ENCODE measurements around the gene PKNOX2. TPM values are rescaled to one million over a fixed set of nuclear protein-coding genes. Genes with fewer than 3 reads are reported as not detected.

Gene PKNOX2
- total RNA-seq, 4 donors from 2014 or later = 0.27 to 4.8 (median 0.75) TPM; not detected in 1

DNA sequence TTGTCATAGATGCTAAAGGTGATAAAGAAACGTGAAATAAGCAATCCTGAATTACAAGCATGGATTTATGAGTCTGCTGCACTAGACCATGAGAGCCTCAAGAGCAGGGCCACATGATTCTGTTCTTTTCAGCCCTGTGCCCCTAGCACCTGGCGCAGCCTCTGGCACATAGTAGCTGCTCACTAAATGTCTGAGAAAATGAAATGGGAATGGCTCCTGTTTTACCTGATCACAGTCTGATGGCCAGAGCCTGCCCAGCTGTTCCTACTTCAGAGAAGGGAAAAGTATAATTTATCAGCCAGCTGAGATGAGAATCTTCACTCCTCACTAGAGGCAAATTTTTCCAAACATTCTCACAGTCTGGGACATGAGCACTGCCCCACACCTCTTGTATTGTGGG is 10.7 kb upstream of the PKNOX2 start:
- in situ Hi-C loops (cut with MboI; ENCODE audit: low pct_ligation_motif_present in 1 of 4, low pct_unique_long_range_greater_than_20kb in 1 of 4, low sequenced_read_pairs in 3 of 4) = loop anchor here in 2 of 4 donors (25.0 kb wide), 1 partner anchor 183 kb away; no protein-coding TSS in a partner anchor
- intact Hi-C loops (cut with DNase I; ENCODE audit: low total_unique reads) = no loop called here
- Histone ChIP-seq H3K9me3 (no peaks in the 10 kb centered on the region), H3K27ac (no peak overlapping the region), H3K4me3 (no peak overlapping the region), H3K27me3 (peaks cover 4% of the 10 kb centered on the region), H3K36me3 (no peaks in the 10 kb centered on the region), H3K4me1 (no peaks in the 10 kb centered on the region)
- TF ChIP-seq POLR2A (IDR thresholded peaks at IDR 0.05) = no peak
- TF ChIP-seq, protein P1, sequence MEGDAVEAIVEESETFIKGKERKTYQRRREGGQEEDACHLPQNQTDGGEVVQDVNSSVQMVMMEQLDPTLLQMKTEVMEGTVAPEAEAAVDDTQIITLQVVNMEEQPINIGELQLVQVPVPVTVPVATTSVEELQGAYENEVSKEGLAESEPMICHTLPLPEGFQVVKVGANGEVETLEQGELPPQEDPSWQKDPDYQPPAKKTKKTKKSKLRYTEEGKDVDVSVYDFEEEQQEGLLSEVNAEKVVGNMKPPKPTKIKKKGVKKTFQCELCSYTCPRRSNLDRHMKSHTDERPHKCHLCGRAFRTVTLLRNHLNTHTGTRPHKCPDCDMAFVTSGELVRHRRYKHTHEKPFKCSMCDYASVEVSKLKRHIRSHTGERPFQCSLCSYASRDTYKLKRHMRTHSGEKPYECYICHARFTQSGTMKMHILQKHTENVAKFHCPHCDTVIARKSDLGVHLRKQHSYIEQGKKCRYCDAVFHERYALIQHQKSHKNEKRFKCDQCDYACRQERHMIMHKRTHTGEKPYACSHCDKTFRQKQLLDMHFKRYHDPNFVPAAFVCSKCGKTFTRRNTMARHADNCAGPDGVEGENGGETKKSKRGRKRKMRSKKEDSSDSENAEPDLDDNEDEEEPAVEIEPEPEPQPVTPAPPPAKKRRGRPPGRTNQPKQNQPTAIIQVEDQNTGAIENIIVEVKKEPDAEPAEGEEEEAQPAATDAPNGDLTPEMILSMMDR (IDR thresholded peaks at IDR 0.05) = no peak
- TF ChIP-seq POLR2AphosphoS5 (IDR thresholded peaks at IDR 0.05) = no peak
- TF ChIP-seq EP300 (IDR thresholded peaks at IDR 0.05; ENCODE audit: low read depth) = no peak
- 0 to 58% methylated on average over 1 to 2 of the region's 2 CpGs for WGBS, 2 donors (ENCODE audit: low coverage in 1 of 2)
- no peak for DNase-seq

GRCh38 chr11:125154378-125155099 is 10.0 kb upstream of the PKNOX2 start:
- intact Hi-C loops (cut with DNase I; ENCODE audit: low total_unique reads) (no loop called here), in situ Hi-C loops (cut with MboI; ENCODE audit: low pct_ligation_motif_present in 1 of 4, low pct_unique_long_range_greater_than_20kb in 1 of 4, low sequenced_read_pairs in 3 of 4) (loop anchor here in 2 of 4 donors (25.0 kb wide), 1 partner anchor 183 kb away; no protein-coding TSS in a partner anchor)
- DNase-seq = no peak
- Histone ChIP-seq H3K4me3 (no peak overlapping the region), H3K9me3 (no peaks in the 10 kb centered on the region), H3K27me3 (peaks cover 4% of the 10 kb centered on the region), H3K4me1 (no peaks in the 10 kb centered on the region), H3K36me3 (no peaks in the 10 kb centered on the region), H3K27ac (no peak overlapping the region)
- TF ChIP-seq, protein P1 (IDR thresholded peaks at IDR 0.05) = no peak
- TF ChIP-seq POLR2AphosphoS5 (IDR thresholded peaks at IDR 0.05) = no peak
- no peak for TF ChIP-seq EP300 (IDR thresholded peaks at IDR 0.05; ENCODE audit: low read depth)
- TF ChIP-seq POLR2A (IDR thresholded peaks at IDR 0.05) = no peak
- WGBS, 2 donors (ENCODE audit: low coverage in 1 of 2) = 35 to 40% methylated on average over 2 to 7 of the region's 7 CpGs

- Histone ChIP-seq H3K27me3 (peaks cover 4% of the 10 kb centered on the region), H3K4me3 (no peak overlapping the region), H3K9me3 (no peaks in the 10 kb centered on the region), H3K27ac (no peak overlapping the region), H3K36me3 (no peaks in the 10 kb centered on the region), H3K4me1 (no peaks in the 10 kb centered on the region)
- 83 to 93% methylated on average over 5 to 6 of the region's 6 CpGs for WGBS, 2 donors (ENCODE audit: low coverage in 1 of 2)
- TF ChIP-seq, protein P1 (IDR thresholded peaks at IDR 0.05) = no peak
- TF ChIP-seq POLR2AphosphoS5 (IDR thresholded peaks at IDR 0.05) (no peak), POLR2A (IDR thresholded peaks at IDR 0.05) (no peak), EP300 (IDR thresholded peaks at IDR 0.05; ENCODE audit: low read depth) (no peak)
- DNase-seq = no peak
- in situ Hi-C loops (cut with MboI; ENCODE audit: low pct_ligation_motif_present in 1 of 4, low pct_unique_long_range_greater_than_20kb in 1 of 4, low sequenced_read_pairs in 3 of 4) = loop anchor here in 2 of 4 donors (25.0 kb wide), 1 partner anchor 182 kb away; no protein-coding TSS in a partner anchor
- intact Hi-C loops (cut with DNase I; ENCODE audit: low total_unique reads) = no loop called here
Observed at GRCh38 chr11:125155100-125155444, 9.5 kb upstream of the PKNOX2 start.

- TF ChIP-seq EP300 (IDR thresholded peaks at IDR 0.05; ENCODE audit: low read depth) (no peak), POLR2A (IDR thresholded peaks at IDR 0.05) (no peak), POLR2AphosphoS5 (IDR thresholded peaks at IDR 0.05) (no peak)
- 50 to 80% methylated on average over 2 to 4 of the region's 4 CpGs for WGBS, 2 donors (ENCODE audit: low coverage in 1 of 2)
Observed at GRCh38 chr11:125155767-125156166, 8.8 kb upstream of the PKNOX2 start.

More at GRCh38 chr11:125155767-125156166, 8.8 kb upstream of the PKNOX2 start:
- intact Hi-C loops (cut with DNase I; ENCODE audit: low total_unique reads) = no loop called here
- Histone ChIP-seq H3K4me1 (no peaks in the 10 kb centered on the region), H3K27me3 (peaks cover 4% of the 10 kb centered on the region), H3K27ac (no peak overlapping the region), H3K9me3 (no peaks in the 10 kb centered on the region), H3K4me3 (no peak overlapping the region), H3K36me3 (no peaks in the 10 kb centered on the region)
- DNase-seq = no peak
- in situ Hi-C loops (cut with MboI; ENCODE audit: low pct_ligation_motif_present in 1 of 4, low pct_unique_long_range_greater_than_20kb in 1 of 4, low sequenced_read_pairs in 3 of 4) = loop anchor here in 2 of 4 donors (25.0 kb wide), 1 partner anchor 182 kb away; no protein-coding TSS in a partner anchor

Data from transverse colon (tissue), 4 donors.